ENCODE results near the gene RNF217.

Gene RNF217

DNA sequence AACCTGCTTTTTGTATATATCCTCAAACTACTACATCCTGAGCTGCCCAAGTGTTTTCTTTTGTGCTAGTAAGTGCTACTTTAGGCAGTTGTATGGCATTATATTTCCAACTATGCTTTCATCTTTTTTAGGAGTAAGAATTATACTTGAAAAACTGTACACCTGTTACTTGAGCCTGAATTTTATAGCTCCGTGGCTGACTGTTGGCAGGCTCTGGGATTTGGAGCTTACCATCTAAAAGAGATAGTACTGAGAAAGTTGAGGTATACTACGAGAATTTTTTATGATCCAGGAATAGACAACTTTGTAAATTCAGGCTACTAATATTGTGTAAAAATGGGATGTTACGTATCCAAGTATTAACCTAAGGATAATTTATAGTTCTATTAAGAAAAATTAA is 32.4 kb downstream of the RNF217 start:
- DNase-seq (ENCODE audit: low read depth in 1 of 2, low spot score in 1 of 2), result no peak

DNA sequence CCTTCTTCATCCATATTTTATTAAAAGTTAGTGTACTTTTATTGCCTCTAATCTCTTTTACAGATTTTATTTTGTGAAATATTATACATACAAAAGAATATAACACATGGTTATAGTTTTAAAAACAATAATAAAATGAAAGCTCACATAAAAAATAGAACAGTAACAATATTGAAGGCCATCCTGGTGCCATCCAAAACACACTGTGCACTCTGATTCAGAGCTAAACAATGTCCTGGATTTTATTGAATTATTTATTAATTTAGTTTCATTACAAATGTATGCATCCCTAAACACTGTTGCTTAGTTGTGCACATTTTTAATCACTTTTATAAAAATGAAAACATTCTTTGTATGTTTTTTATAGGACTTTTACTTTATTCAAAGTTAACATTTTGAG is 32.9 kb downstream of the RNF217 start:
- no peak for TF ChIP-seq SPI1 (IDR thresholded peaks at IDR 0.05; ENCODE audit: borderline replicate concordance, low read depth)
- TF ChIP-seq, protein P1, sequence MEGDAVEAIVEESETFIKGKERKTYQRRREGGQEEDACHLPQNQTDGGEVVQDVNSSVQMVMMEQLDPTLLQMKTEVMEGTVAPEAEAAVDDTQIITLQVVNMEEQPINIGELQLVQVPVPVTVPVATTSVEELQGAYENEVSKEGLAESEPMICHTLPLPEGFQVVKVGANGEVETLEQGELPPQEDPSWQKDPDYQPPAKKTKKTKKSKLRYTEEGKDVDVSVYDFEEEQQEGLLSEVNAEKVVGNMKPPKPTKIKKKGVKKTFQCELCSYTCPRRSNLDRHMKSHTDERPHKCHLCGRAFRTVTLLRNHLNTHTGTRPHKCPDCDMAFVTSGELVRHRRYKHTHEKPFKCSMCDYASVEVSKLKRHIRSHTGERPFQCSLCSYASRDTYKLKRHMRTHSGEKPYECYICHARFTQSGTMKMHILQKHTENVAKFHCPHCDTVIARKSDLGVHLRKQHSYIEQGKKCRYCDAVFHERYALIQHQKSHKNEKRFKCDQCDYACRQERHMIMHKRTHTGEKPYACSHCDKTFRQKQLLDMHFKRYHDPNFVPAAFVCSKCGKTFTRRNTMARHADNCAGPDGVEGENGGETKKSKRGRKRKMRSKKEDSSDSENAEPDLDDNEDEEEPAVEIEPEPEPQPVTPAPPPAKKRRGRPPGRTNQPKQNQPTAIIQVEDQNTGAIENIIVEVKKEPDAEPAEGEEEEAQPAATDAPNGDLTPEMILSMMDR (IDR thresholded peaks at IDR 0.05; ENCODE audit: insufficient read depth, low read length), result no peak
- TF ChIP-seq POLR2AphosphoS5 (IDR thresholded peaks at IDR 0.05; ENCODE audit: low read depth), result no peak
- TF ChIP-seq, protein P2, sequence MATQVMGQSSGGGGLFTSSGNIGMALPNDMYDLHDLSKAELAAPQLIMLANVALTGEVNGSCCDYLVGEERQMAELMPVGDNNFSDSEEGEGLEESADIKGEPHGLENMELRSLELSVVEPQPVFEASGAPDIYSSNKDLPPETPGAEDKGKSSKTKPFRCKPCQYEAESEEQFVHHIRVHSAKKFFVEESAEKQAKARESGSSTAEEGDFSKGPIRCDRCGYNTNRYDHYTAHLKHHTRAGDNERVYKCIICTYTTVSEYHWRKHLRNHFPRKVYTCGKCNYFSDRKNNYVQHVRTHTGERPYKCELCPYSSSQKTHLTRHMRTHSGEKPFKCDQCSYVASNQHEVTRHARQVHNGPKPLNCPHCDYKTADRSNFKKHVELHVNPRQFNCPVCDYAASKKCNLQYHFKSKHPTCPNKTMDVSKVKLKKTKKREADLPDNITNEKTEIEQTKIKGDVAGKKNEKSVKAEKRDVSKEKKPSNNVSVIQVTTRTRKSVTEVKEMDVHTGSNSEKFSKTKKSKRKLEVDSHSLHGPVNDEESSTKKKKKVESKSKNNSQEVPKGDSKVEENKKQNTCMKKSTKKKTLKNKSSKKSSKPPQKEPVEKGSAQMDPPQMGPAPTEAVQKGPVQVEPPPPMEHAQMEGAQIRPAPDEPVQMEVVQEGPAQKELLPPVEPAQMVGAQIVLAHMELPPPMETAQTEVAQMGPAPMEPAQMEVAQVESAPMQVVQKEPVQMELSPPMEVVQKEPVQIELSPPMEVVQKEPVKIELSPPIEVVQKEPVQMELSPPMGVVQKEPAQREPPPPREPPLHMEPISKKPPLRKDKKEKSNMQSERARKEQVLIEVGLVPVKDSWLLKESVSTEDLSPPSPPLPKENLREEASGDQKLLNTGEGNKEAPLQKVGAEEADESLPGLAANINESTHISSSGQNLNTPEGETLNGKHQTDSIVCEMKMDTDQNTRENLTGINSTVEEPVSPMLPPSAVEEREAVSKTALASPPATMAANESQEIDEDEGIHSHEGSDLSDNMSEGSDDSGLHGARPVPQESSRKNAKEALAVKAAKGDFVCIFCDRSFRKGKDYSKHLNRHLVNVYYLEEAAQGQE (IDR thresholded peaks at IDR 0.05; ENCODE audit: insufficient replicate concordance, low read depth), result no peak
- no peak for TF ChIP-seq GABPA (IDR thresholded peaks at IDR 0.05; ENCODE audit: low read depth)
- Histone ChIP-seq H3K27ac (replicated peaks) (no peak overlapping the region), H3K4me3 (replicated peaks; ENCODE audit: insufficient read depth, low read length) (no peak overlapping the region), H3K27me3 (ENCODE audit: insufficient read depth, poor library complexity, severe bottlenecking) (no peaks in the 10 kb centered on the region)
- DNase-seq (ENCODE audit: low read depth in 1 of 2, low spot score in 1 of 2), result no peak

More for the DNA sequence above, 32.4 kb downstream of the RNF217 start:
- no peak overlapping the region for H3K4me3 ChIP-seq (replicated peaks; ENCODE audit: insufficient read depth, low read length)
- no peak overlapping the region for H3K27ac ChIP-seq (replicated peaks)
- H3K27me3 ChIP-seq (ENCODE audit: insufficient read depth, poor library complexity, severe bottlenecking), result no peaks in the 10 kb centered on the region
- TF ChIP-seq SPI1 (IDR thresholded peaks at IDR 0.05; ENCODE audit: borderline replicate concordance, low read depth) (no peak), GABPA (IDR thresholded peaks at IDR 0.05; ENCODE audit: low read depth) (no peak), POLR2AphosphoS5 (IDR thresholded peaks at IDR 0.05; ENCODE audit: low read depth) (no peak)
- TF ChIP-seq, protein P2 (IDR thresholded peaks at IDR 0.05; ENCODE audit: insufficient replicate concordance, low read depth), result no peak

DNA sequence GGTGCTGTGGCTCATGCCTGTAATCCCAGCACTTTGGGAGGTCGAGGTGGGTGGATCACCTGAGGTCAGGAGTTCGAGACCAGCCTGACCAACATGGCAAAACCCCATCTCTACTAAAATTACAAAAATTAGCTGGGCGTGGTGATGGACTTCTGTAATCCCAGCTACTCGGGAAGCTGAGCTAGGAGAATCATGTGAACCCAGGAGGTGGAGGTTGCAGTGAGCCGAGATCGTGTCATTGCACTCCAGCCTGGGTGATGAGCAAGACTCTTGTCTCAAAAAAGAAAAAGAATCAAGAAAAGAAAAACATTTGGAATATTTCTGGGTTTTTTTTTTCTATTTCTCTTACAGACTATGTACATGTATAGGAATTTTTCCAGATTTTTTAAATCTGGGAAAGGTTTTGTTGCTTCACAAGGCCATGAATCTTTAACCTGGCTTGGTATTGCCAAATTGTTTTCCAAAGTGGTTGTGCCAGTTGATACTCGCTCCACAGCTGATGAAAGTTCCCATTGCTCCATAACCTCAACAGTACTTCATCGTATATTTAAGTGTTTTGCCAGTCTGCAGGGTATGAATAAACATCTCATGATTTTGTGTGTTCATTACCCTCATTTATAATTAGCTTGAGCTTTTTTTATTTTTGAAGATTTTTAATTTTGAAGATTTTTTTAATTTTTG is 33.5 kb downstream of the RNF217 start:
- H3K4me3 ChIP-seq (replicated peaks; ENCODE audit: insufficient read depth, low read length), result no peak overlapping the region
- TF ChIP-seq, protein P2 (IDR thresholded peaks at IDR 0.05; ENCODE audit: insufficient replicate concordance, low read depth), result no peak
- no peak overlapping the region for H3K27ac ChIP-seq (replicated peaks)
- DNase-seq (ENCODE audit: low read depth in 1 of 2, low spot score in 1 of 2), result no peak
- H3K27me3 ChIP-seq (ENCODE audit: insufficient read depth, poor library complexity, severe bottlenecking), result no peaks in the 10 kb centered on the region

DNA sequence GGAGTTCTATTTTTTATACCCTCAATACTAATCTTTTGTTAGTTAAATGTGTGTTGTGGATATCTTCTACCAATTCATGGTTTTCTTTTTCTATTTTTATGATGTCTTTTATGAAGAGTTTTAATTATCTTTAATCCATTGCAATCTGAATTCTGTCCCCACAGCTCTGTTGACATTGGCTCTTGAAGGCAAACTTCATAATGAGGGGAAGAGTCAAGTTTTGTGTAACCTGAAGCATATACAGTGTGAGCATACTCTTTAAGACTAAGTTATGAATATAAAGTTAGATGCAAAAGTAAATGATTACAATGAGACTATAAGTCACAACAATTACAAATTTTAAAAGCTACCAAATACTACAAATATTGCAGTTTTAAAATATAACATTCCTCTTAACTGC is 34.2 kb downstream of the RNF217 start:
- TF ChIP-seq, protein P1 (IDR thresholded peaks at IDR 0.05; ENCODE audit: insufficient read depth, low read length), result no peak
- TF ChIP-seq, protein P2 (IDR thresholded peaks at IDR 0.05; ENCODE audit: insufficient replicate concordance, low read depth), result no peak
- TF ChIP-seq POLR2AphosphoS5 (IDR thresholded peaks at IDR 0.05; ENCODE audit: low read depth), result no peak
- TF ChIP-seq SPI1 (IDR thresholded peaks at IDR 0.05; ENCODE audit: borderline replicate concordance, low read depth), result no peak
- TF ChIP-seq GABPA (IDR thresholded peaks at IDR 0.05; ENCODE audit: low read depth), result no peak
- Histone ChIP-seq H3K27me3 (ENCODE audit: insufficient read depth, poor library complexity, severe bottlenecking) (no peaks in the 10 kb centered on the region), H3K27ac (replicated peaks) (no peak overlapping the region), H3K4me3 (replicated peaks; ENCODE audit: insufficient read depth, low read length) (no peak overlapping the region)
- no peak for DNase-seq (ENCODE audit: low read depth in 1 of 2, low spot score in 1 of 2)
